PFSK-1 (cell line): ENCODE measurements around the gene FBXO22.

Source experiments
- POLR2AphosphoS5 ChIP-seq: IDR thresholded peaks from 2 replicates; pipeline ENCODE4 v1.6.1; 2012; ENCODE audit warnings: low read depth, mild to moderate bottlenecking, control low read depth, low read length, moderate library complexity
- SIN3A ChIP-seq: IDR thresholded peaks from 2 replicates; pipeline ENCODE4 v1.6.1; 2012; ENCODE audit warnings: mild to moderate bottlenecking, low read length, moderate library complexity, borderline replicate concordance; ENCODE audit not compliant: insufficient read depth
- TAF1 ChIP-seq: IDR thresholded peaks from 2 replicates; pipeline ENCODE4 v1.6.1; 2012; ENCODE audit warnings: low read length, control low read depth, borderline replicate concordance; ENCODE audit not compliant: insufficient read depth
- TF ChIP-seq, protein P1 (sequence below), 2 experiments: IDR thresholded peaks; 2 replicates each; pipeline versions ENCODE4 v1.6.1 to v1.8.0; 2011 to 2012; ENCODE audit warnings: low read depth in 2 of 2, low read length in 2 of 2, control low read depth in 1 of 2, inconsistent platforms in 1 of 2, mild to moderate bottlenecking in 1 of 2, moderate library complexity in 1 of 2; ENCODE audit not compliant: insufficient read depth in 1 of 2

DNA sequence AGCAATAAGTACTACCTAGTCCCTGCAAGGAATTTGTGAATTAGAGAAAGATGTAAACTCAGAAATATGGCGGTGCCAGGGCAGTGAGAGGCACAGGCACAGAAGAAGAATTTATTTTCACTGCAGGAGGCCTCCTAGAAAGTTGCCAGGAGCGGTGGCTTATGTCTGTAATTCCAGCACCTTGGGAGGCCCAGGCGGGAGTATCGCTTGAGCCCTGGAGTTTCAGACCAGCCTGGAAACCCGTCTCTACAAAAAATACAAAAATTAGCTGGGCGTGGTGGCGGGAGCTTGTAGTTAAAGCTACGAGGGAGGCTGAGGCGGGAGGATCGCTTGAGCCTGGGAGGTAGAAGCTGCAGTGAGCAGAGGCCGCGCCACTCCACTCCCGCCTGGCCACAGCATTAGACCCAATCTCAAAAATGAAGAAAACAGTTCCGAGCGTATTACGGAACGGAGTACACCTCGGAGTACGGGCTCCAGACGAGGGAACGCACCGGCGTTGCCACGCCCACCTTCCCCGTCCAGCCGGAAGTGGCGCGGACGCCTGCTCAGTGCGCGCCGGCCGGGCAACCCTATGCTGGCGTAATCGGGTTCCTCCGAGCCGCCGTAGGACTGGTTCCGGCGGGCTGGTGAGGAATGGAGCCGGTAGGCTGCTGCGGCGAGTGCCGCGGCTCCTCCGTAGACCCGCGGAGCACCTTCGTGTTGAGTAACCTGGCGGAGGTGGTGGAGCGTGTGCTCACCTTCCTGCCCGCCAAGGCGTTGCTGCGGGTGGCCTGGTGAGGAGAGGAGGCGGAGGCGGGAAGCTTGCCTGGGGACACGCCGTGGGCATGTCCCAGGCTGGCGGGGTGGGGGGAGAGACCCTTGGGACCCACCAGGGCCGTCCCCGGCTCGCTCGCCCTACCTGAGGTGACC, at the start of gene FBXO22:
- peak; percentile 93 for TF ChIP-seq POLR2AphosphoS5
- peak; percentile 93 for TF ChIP-seq TAF1
- no peak for TF ChIP-seq SIN3A
- TF ChIP-seq, protein P1, sequence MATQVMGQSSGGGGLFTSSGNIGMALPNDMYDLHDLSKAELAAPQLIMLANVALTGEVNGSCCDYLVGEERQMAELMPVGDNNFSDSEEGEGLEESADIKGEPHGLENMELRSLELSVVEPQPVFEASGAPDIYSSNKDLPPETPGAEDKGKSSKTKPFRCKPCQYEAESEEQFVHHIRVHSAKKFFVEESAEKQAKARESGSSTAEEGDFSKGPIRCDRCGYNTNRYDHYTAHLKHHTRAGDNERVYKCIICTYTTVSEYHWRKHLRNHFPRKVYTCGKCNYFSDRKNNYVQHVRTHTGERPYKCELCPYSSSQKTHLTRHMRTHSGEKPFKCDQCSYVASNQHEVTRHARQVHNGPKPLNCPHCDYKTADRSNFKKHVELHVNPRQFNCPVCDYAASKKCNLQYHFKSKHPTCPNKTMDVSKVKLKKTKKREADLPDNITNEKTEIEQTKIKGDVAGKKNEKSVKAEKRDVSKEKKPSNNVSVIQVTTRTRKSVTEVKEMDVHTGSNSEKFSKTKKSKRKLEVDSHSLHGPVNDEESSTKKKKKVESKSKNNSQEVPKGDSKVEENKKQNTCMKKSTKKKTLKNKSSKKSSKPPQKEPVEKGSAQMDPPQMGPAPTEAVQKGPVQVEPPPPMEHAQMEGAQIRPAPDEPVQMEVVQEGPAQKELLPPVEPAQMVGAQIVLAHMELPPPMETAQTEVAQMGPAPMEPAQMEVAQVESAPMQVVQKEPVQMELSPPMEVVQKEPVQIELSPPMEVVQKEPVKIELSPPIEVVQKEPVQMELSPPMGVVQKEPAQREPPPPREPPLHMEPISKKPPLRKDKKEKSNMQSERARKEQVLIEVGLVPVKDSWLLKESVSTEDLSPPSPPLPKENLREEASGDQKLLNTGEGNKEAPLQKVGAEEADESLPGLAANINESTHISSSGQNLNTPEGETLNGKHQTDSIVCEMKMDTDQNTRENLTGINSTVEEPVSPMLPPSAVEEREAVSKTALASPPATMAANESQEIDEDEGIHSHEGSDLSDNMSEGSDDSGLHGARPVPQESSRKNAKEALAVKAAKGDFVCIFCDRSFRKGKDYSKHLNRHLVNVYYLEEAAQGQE (IDR thresholded peaks at IDR 0.05; ENCODE audit: insufficient read depth in 1 of 2, low read depth in 2 of 2, low read length in 2 of 2), result peak in 1 of 2 experiments; percentile 65; a peak in 1 of 4 replicates
